HepG2 (cell line): ENCODE measurements around the gene RPTN. TPM values are rescaled to one million over a fixed set of nuclear protein-coding genes. Genes with fewer than 3 reads are reported as not detected.

ENCODE experiments used
- ATAC-seq: fragments of 200-7000 bp; cut with Tn5 transposase; 3 replicates; pipeline ENCODE4 v1.9.1; 2020; ENCODE audit warnings: mild to moderate bottlenecking, moderate library complexity
- BruUV-seq: library from RNA; stranded (reverse); fragments of 400-500 nt; replicated peaks from 2 replicates; lab custom pipeline; 2021; lab: Mats Ljungman, UMichigan
- CTCF ChIA-PET: fragments of 300-600 bp; formaldehyde crosslinking; extraction: SDS; loops from one replicate; lab custom pipeline; 2021; ENCODE audit warnings: low total read pairs, inconsistent platforms, low intra/inter-chr PET ratio; lab: Yijun Ruan, JAX
- POLR2A ChIA-PET: fragments of 350-600 bp; sonication (Branson Sonifier 250); formaldehyde crosslinking; loops from one replicate; lab custom pipeline; 2020; ENCODE audit warnings: antibody characterized with exemption, inconsistent platforms; lab: Yijun Ruan, JAX
- DNase-seq: peaks from one replicate; pipeline ENCODE4 v3.0.0-alpha.2; 2015; ENCODE audit warnings: low spot score
- FAIRE-seq: peaks from 3 replicates; lab custom pipeline; 2011; peaks lifted over from hg19 to GRCh38; lab: Jason Lieb, UNC
- H2AFZ ChIP-seq: one replicate; pipeline ENCODE4 v1.6.1; 2011; ENCODE audit warnings: low read length, inconsistent platforms
- H3K27ac ChIP-seq: fragments of 300-600 bp; 3 replicates; pipeline ENCODE4 v1.8.0; 2011; ENCODE audit warnings: mixed run types, mild to moderate bottlenecking, mixed read lengths, low read length, inconsistent platforms; ENCODE audit not compliant: insufficient read depth; ENCODE audit errors: extremely low read length
- H3K27me3 ChIP-seq, 2 experiments: fragments of 200-600 bp in 1 of 2; 2 replicates in 1 of 2; 3 replicates in 1 of 2; pipeline versions ENCODE4 v1.6.0 to v1.8.0; 2011; ENCODE audit warnings: low read length in 2 of 2, mild to moderate bottlenecking in 2 of 2, moderate library complexity in 2 of 2, inconsistent platforms in 1 of 2; ENCODE audit not compliant: insufficient read depth in 2 of 2, control insufficient read depth in 1 of 2
- H3K36me3 ChIP-seq, 2 experiments: fragments of 200-600 bp in 1 of 2; replicated peaks in 1 of 2; 2 replicates in 1 of 2; 3 replicates in 1 of 2; pipeline versions ENCODE4 v1.5.1 to v1.8.0; 2011; ENCODE audit warnings: low read length in 2 of 2, inconsistent platforms in 1 of 2; ENCODE audit not compliant: insufficient read depth in 2 of 2, control insufficient read depth in 1 of 2
- H3K4me1 ChIP-seq: 2 replicates; pipeline ENCODE4 v1.5.1; 2012; ENCODE audit warnings: low read length, inconsistent platforms; ENCODE audit not compliant: insufficient read depth
- H3K4me2 ChIP-seq: 2 replicates; pipeline ENCODE4 v1.6.0; 2011; ENCODE audit warnings: low read depth, low read length, inconsistent platforms
- H3K4me3 ChIP-seq, 3 experiments: fragments of 200-600 bp in 1 of 3; sonication (generic), shearing (Covaris generic) in 1 of 3; replicated peaks in 1 of 3; 2 replicates each; pipeline ENCODE4 v1.5.1; 2011 to 2016; ENCODE audit warnings: low read length in 3 of 3, inconsistent platforms in 2 of 3, low read depth in 2 of 3, mild to moderate bottlenecking in 2 of 3, control low read depth in 1 of 3, mixed read lengths in 1 of 3; ENCODE audit not compliant: insufficient read depth in 1 of 3
- H3K79me2 ChIP-seq: one replicate; pipeline ENCODE4 v1.6.1; 2011; ENCODE audit warnings: low read length, inconsistent platforms; ENCODE audit not compliant: insufficient read depth
- H3K9ac ChIP-seq: 2 replicates; pipeline ENCODE4 v1.6.0; 2011; ENCODE audit warnings: mild to moderate bottlenecking, low read depth, low read length, inconsistent platforms; ENCODE audit not compliant: insufficient read depth
- H3K9me3 ChIP-seq: 2 replicates; pipeline ENCODE4 v1.5.1; 2012; ENCODE audit warnings: mild to moderate bottlenecking, low read length
- H4K20me1 ChIP-seq: 2 replicates; pipeline ENCODE4 v1.6.0; 2011; ENCODE audit warnings: inconsistent platforms, mild to moderate bottlenecking, low read length, moderate library complexity; ENCODE audit not compliant: insufficient read depth
- ARID3A ChIP-seq: IDR thresholded peaks from 2 replicates; pipeline ENCODE4 v1.6.1; 2012; ENCODE audit warnings: low read depth, low read length, improper control_type of control experiment
- KDM2A ChIP-seq: sonication (generic); formaldehyde crosslinking; IDR thresholded peaks from 2 replicates; pipeline ENCODE4 v1.4.0; 2020; ENCODE audit warnings: low read depth, missing genetic modification reagents, borderline replicate concordance
- KLF12 ChIP-seq: sonication (generic); formaldehyde crosslinking; IDR thresholded peaks from 2 replicates; pipeline ENCODE4 v1.4.0; 2020; ENCODE audit warnings: missing genetic modification reagents, borderline replicate concordance
- MED8 ChIP-seq: sonication (generic); formaldehyde crosslinking; IDR thresholded peaks from 2 replicates; pipeline ENCODE4 v1.8.1; 2023; ENCODE audit warnings: mild to moderate bottlenecking, missing genetic modification reagents; ENCODE audit not compliant: insufficient replicate concordance
- TEAD2 ChIP-seq: sonication (generic); formaldehyde crosslinking; IDR thresholded peaks from 2 replicates; pipeline ENCODE4 v1.9.0; 2021; ENCODE audit warnings: missing genetic modification reagents
- TEF ChIP-seq: sonication (generic); formaldehyde crosslinking; IDR thresholded peaks from 2 replicates; pipeline ENCODE4 v1.5.0; 2020; ENCODE audit warnings: missing genetic modification reagents
- ZC3H4 ChIP-seq: sonication (generic); formaldehyde crosslinking; IDR thresholded peaks from 2 replicates; pipeline ENCODE4 v1.4.0; 2020; ENCODE audit warnings: missing genetic modification reagents, borderline replicate concordance
- ZNF253 ChIP-seq: sonication (generic); formaldehyde crosslinking; IDR thresholded peaks from 2 replicates; pipeline ENCODE4 v1.8.0; 2022; ENCODE audit warnings: mild to moderate bottlenecking, missing genetic modification reagents, borderline replicate concordance
- ZNF382 ChIP-seq: sonication (generic); formaldehyde crosslinking; IDR thresholded peaks from 2 replicates; pipeline ENCODE4 v1.5.0; 2020; ENCODE audit warnings: missing genetic modification reagents, mild to moderate bottlenecking, borderline replicate concordance
- ZNF629 ChIP-seq: sonication (generic); formaldehyde crosslinking; conservative IDR thresholded peaks from 2 replicates; pipeline ENCODE4 v1.5.0; 2020; ENCODE audit warnings: missing genetic modification reagents
- ZNF672 ChIP-seq: sonication (generic); formaldehyde crosslinking; IDR thresholded peaks from 2 replicates; pipeline ENCODE4 v1.8.1; 2022; ENCODE audit warnings: missing genetic modification reagents
- ZNF713 ChIP-seq: sonication (generic); formaldehyde crosslinking; IDR thresholded peaks from 2 replicates; pipeline ENCODE4 v1.4.0; 2020; ENCODE audit warnings: mild to moderate bottlenecking, missing genetic modification reagents
- in situ Hi-C: cut with HindIII; loops from 2 replicates; pipeline ENCODE4 v1.10.0; 2017; ENCODE audit warnings: low pct_unique_long_range_greater_than_20kb; ENCODE audit not compliant: extremely low pct_ligation_motif_present
- intact Hi-C: fragments of 100-400 bp; cut with micrococcal nuclease; formaldehyde crosslinking; loops from one replicate; pipeline ENCODE4 v1.10.0; 2022; ENCODE audit not compliant: unreplicated experiment
- polyA plus RNA-seq, 8 experiments: library from polyadenylated mRNA; depleted of rRNA in 3 of 8; stranded (reverse) in 7 of 8; unstranded in 1 of 8; fragments of >200 nt; fragmentation: Illumina TruSeq in 4 of 8; extraction: Trizol in 4 of 8; gene quantifications; 2 replicates each; pipeline versions ENCODE4 v1.2.1 to v1.2.3, GENCODE V29; 2011 to 2016; ENCODE audit warnings: low read depth in 4 of 8, missing spikeins in 1 of 8, mixed read lengths in 1 of 8; ENCODE audit not compliant: insufficient read depth in 1 of 8
- total RNA-seq, 5 experiments: library from RNA; depleted of rRNA; stranded (reverse); fragments of >200 nt; fragmentation: Illumina TruSeq; extraction: Trizol; gene quantifications; 2 replicates each; pipeline ENCODE4 v1.2.3, GENCODE V29; 2016; ENCODE audit warnings: low read depth in 1 of 5
- TF ChIP-seq, protein P1 (sequence below): sonication (generic); formaldehyde crosslinking; IDR thresholded peaks from 2 replicates; pipeline ENCODE4 v1.5.1; 2020; ENCODE audit warnings: missing genetic modification reagents, mild to moderate bottlenecking, borderline replicate concordance

RPTN gene
- total and polyA plus RNA-seq, 2 of the 13 experiments (the other 11 are each of a cell fraction or from before 2014, with no cell fraction given): not detected

GRCh38 chr1:152198982-152199381 is 40.0 kb upstream of the RPTN start:
- no peaks in the 10 kb centered on the region for H3K36me3 ChIP-seq
- no peaks in the 10 kb centered on the region for H4K20me1 ChIP-seq
- ATAC-seq (no peak), FAIRE-seq (no peak), DNase-seq (no peak)
- no peak for TF ChIP-seq ZNF672 (CRISPR knock-in tag)
- TF ChIP-seq ZNF382 (CRISPR knock-in tag): no peak
- TF ChIP-seq ZNF253 (CRISPR knock-in tag): no peak
- no peak for TF ChIP-seq ARID3A
- TF ChIP-seq, protein P1, sequence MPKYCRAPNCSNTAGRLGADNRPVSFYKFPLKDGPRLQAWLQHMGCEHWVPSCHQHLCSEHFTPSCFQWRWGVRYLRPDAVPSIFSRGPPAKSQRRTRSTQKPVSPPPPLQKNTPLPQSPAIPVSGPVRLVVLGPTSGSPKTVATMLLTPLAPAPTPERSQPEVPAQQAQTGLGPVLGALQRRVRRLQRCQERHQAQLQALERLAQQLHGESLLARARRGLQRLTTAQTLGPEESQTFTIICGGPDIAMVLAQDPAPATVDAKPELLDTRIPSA (CRISPR knock-in tag): no peak
- TF ChIP-seq KDM2A (CRISPR knock-in tag): no peak
- TF ChIP-seq ZNF629 (CRISPR knock-in tag): no peak
- TF ChIP-seq MED8 (CRISPR knock-in tag): no peak
- no peak for TF ChIP-seq ZNF713 (CRISPR knock-in tag)
- no peak for TF ChIP-seq TEAD2
- TF ChIP-seq ZC3H4 (CRISPR knock-in tag): no peak
- no peak for TF ChIP-seq TEF (CRISPR knock-in tag)
- TF ChIP-seq KLF12: no peak
- intact Hi-C loops (no loop called here), in situ Hi-C loops (no loop called here)
- no TSS peak for BruUV-seq
- no peak overlapping the region for H2AFZ ChIP-seq
- no peaks in the 10 kb centered on the region for H3K4me1 ChIP-seq
- no peaks in the 10 kb centered on the region for H3K79me2 ChIP-seq
- H3K27ac ChIP-seq: no peak overlapping the region
- no peak overlapping the region for H3K4me3 ChIP-seq
- H3K4me2 ChIP-seq: no peak overlapping the region
- no peaks in the 10 kb centered on the region for H3K9me3 ChIP-seq
- H3K9ac ChIP-seq: no peak overlapping the region
- no peaks in the 10 kb centered on the region for H3K27me3 ChIP-seq
- POLR2A ChIA-PET: no interaction called here
- CTCF ChIA-PET: no interaction called here
